KMS-11 (cell line): ENCODE measurements around the gene HYI.

Experiments used
- H2AFZ ChIP-seq: fragments of 200-600 bp; sonication (generic); 2 replicates; pipeline ENCODE4 v1.6.1; 2016; ENCODE audit warnings: antibody characterized with exemption, mixed run types, low read depth
- H3K27ac ChIP-seq: fragments of 200-600 bp; sonication (generic); 2 replicates; pipeline ENCODE4 v1.6.1; 2016; ENCODE audit warnings: mild to moderate bottlenecking, mixed run types
- H3K27me3 ChIP-seq: fragments of 200-600 bp; sonication (generic); 2 replicates; pipeline ENCODE4 v1.6.1; 2017; ENCODE audit warnings: mild to moderate bottlenecking, low read depth, mixed run types, moderate library complexity; ENCODE audit not compliant: insufficient read depth
- H3K36me3 ChIP-seq: fragments of 200-600 bp; sonication (generic); 2 replicates; pipeline ENCODE4 v1.6.1; 2017; ENCODE audit warnings: mild to moderate bottlenecking, mixed run types; ENCODE audit not compliant: insufficient read depth
- H3K4me1 ChIP-seq: fragments of 200-600 bp; sonication (generic); 2 replicates; pipeline ENCODE4 v1.6.1; 2016; ENCODE audit warnings: mild to moderate bottlenecking, low read depth, mixed run types; ENCODE audit not compliant: poor library complexity, severe bottlenecking
- H3K4me2 ChIP-seq: fragments of 200-600 bp; sonication (generic); 2 replicates; pipeline ENCODE4 v1.7.0; 2016; ENCODE audit warnings: mild to moderate bottlenecking, mixed run types
- H3K4me3 ChIP-seq: fragments of 200-600 bp; sonication (generic); IDR thresholded peaks from 2 replicates; pipeline ENCODE4 v1.6.1; 2017; ENCODE audit warnings: low read depth, low read length, mixed read lengths; ENCODE audit not compliant: insufficient read depth
- H3K79me2 ChIP-seq: fragments of 200-600 bp; sonication (generic); 2 replicates; pipeline ENCODE4 v1.6.1; 2016; ENCODE audit warnings: low read depth, mixed run types; ENCODE audit not compliant: insufficient read depth
- H3K9ac ChIP-seq: fragments of 200-600 bp; sonication (generic); 2 replicates; pipeline ENCODE4 v1.6.1; 2016; ENCODE audit warnings: mild to moderate bottlenecking, mixed run types
- H4K20me1 ChIP-seq: fragments of 200-600 bp; sonication (generic); 2 replicates; pipeline ENCODE4 v1.6.1; 2016; ENCODE audit warnings: mild to moderate bottlenecking, mixed run types; ENCODE audit not compliant: insufficient read depth
- CTCF ChIP-seq: fragments of 200-600 bp; sonication (generic); conservative IDR thresholded peaks from 2 replicates; pipeline ENCODE4 v1.6.1; 2017; ENCODE audit warnings: low read depth, mild to moderate bottlenecking, antibody characterized with exemption, low read length, moderate library complexity, mixed read lengths

The HYI gene

GRCh38 chr1:43432171-43432860, 21.4 kb downstream of the HYI start:
- no peak overlapping the region for H2AFZ ChIP-seq
- no peaks in the 10 kb centered on the region for H3K4me1 ChIP-seq
- H3K9ac ChIP-seq, result no peak overlapping the region
- no peak overlapping the region for H3K27ac ChIP-seq
- H3K36me3 ChIP-seq, result peaks cover 4% of the 10 kb centered on the region; the same call in 1 of the 2 replicates
- no peak for TF ChIP-seq CTCF
- no peak overlapping the region for H3K4me2 ChIP-seq
- no peaks in the 10 kb centered on the region for H3K79me2 ChIP-seq
- H3K27me3 ChIP-seq, result no peaks in the 10 kb centered on the region
- H3K4me3 ChIP-seq, result no peak overlapping the region
- no peaks in the 10 kb centered on the region for H4K20me1 ChIP-seq

- Histone ChIP-seq H3K27me3 (no peaks in the 10 kb centered on the region), H3K9ac (no peak overlapping the region), H3K79me2 (no peaks in the 10 kb centered on the region), H3K4me2 (no peak overlapping the region), H3K36me3 (peaks cover 4% of the 10 kb centered on the region; the same call in 1 of the 2 replicates), H2AFZ (no peak overlapping the region), H3K27ac (no peak overlapping the region), H3K4me3 (no peak overlapping the region), H4K20me1 (no peaks in the 10 kb centered on the region), H3K4me1 (no peaks in the 10 kb centered on the region)
- no peak for TF ChIP-seq CTCF
Observed at GRCh38 chr1:43431676-43432075, 22.1 kb downstream of the HYI start.

GRCh38 chr1:43430831-43431230, 22.9 kb downstream of the HYI start:
- Histone ChIP-seq H3K4me1 (no peaks in the 10 kb centered on the region), H3K9ac (no peak overlapping the region), H3K36me3 (peaks cover 4% of the 10 kb centered on the region; the same call in 1 of the 2 replicates), H3K4me3 (no peak overlapping the region), H3K79me2 (no peaks in the 10 kb centered on the region), H3K27ac (no peak overlapping the region), H2AFZ (no peak overlapping the region), H4K20me1 (no peaks in the 10 kb centered on the region), H3K4me2 (no peak overlapping the region), H3K27me3 (no peaks in the 10 kb centered on the region)
- TF ChIP-seq CTCF, result no peak

- TF ChIP-seq CTCF, result no peak
- H3K36me3 ChIP-seq, result 0 out of 2 replicates have a peak, but pooled peaks cover under 1% of the 10 kb centered on the region
Observed at GRCh38 chr1:43427941-43428340, 25.8 kb downstream of the HYI start.

More at GRCh38 chr1:43427941-43428340, 25.8 kb downstream of the HYI start:
- Histone ChIP-seq H3K27me3 (no peaks in the 10 kb centered on the region), H3K9ac (no peak overlapping the region), H3K4me2 (no peak overlapping the region), H4K20me1 (no peaks in the 10 kb centered on the region), H2AFZ (no peak overlapping the region), H3K4me1 (no peaks in the 10 kb centered on the region), H3K79me2 (no peaks in the 10 kb centered on the region), H3K27ac (no peak overlapping the region), H3K4me3 (no peak overlapping the region)
